KMS-11 (cell line): ENCODE data around the gene ABHD1.

ENCODE experiments used
- H2AFZ ChIP-seq: fragments of 200-600 bp; sonication (generic); 2 replicates; pipeline ENCODE4 v1.6.1; 2016; ENCODE audit warnings: antibody characterized with exemption, mixed run types, low read depth
- H3K27ac ChIP-seq: fragments of 200-600 bp; sonication (generic); 2 replicates; pipeline ENCODE4 v1.6.1; 2016; ENCODE audit warnings: mild to moderate bottlenecking, mixed run types
- H3K27me3 ChIP-seq: fragments of 200-600 bp; sonication (generic); 2 replicates; pipeline ENCODE4 v1.6.1; 2017; ENCODE audit warnings: mild to moderate bottlenecking, low read depth, mixed run types, moderate library complexity; ENCODE audit not compliant: insufficient read depth
- H3K36me3 ChIP-seq: fragments of 200-600 bp; sonication (generic); 2 replicates; pipeline ENCODE4 v1.6.1; 2017; ENCODE audit warnings: mild to moderate bottlenecking, mixed run types; ENCODE audit not compliant: insufficient read depth
- H3K4me1 ChIP-seq: fragments of 200-600 bp; sonication (generic); 2 replicates; pipeline ENCODE4 v1.6.1; 2016; ENCODE audit warnings: mild to moderate bottlenecking, low read depth, mixed run types; ENCODE audit not compliant: poor library complexity, severe bottlenecking
- H3K4me2 ChIP-seq: fragments of 200-600 bp; sonication (generic); 2 replicates; pipeline ENCODE4 v1.7.0; 2016; ENCODE audit warnings: mild to moderate bottlenecking, mixed run types
- H3K4me3 ChIP-seq: fragments of 200-600 bp; sonication (generic); IDR thresholded peaks from 2 replicates; pipeline ENCODE4 v1.6.1; 2017; ENCODE audit warnings: low read depth, low read length, mixed read lengths; ENCODE audit not compliant: insufficient read depth
- H3K79me2 ChIP-seq: fragments of 200-600 bp; sonication (generic); 2 replicates; pipeline ENCODE4 v1.6.1; 2016; ENCODE audit warnings: low read depth, mixed run types; ENCODE audit not compliant: insufficient read depth
- H3K9ac ChIP-seq: fragments of 200-600 bp; sonication (generic); 2 replicates; pipeline ENCODE4 v1.6.1; 2016; ENCODE audit warnings: mild to moderate bottlenecking, mixed run types
- H4K20me1 ChIP-seq: fragments of 200-600 bp; sonication (generic); 2 replicates; pipeline ENCODE4 v1.6.1; 2016; ENCODE audit warnings: mild to moderate bottlenecking, mixed run types; ENCODE audit not compliant: insufficient read depth
- CTCF ChIP-seq: fragments of 200-600 bp; sonication (generic); conservative IDR thresholded peaks from 2 replicates; pipeline ENCODE4 v1.6.1; 2017; ENCODE audit warnings: low read depth, mild to moderate bottlenecking, antibody characterized with exemption, low read length, moderate library complexity, mixed read lengths

The ABHD1 gene

DNA sequence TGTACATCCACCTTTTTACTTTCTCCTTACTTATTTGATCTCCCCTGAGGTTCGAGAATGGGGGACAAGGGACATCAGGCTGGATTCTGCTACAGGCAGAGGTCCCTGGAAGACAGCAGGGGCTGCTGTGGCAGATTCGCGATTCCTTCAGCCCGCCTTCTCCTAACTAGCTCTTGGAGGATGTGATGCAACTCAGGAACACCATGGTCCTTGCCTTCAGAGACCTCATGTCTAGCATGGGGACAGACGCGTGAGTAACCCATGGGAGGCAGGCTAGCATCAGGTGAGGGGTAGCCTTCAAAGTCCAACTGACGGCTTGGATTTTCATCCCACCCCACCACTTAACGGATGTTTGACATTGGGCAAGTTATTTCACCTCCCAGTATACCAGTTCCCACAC, 24.3 kb downstream of the ABHD1 start:
- Histone ChIP-seq H2AFZ (no peak overlapping the region; the same call in 1 of the 2 replicates), H3K9ac (no peak overlapping the region), H3K36me3 (no peaks in the 10 kb centered on the region), H3K27ac (no peak overlapping the region), H3K27me3 (no peaks in the 10 kb centered on the region), H3K4me2 (no peak overlapping the region), H4K20me1 (no peaks in the 10 kb centered on the region), H3K4me3 (no peak overlapping the region), H3K4me1 (no peaks in the 10 kb centered on the region), H3K79me2 (no peaks in the 10 kb centered on the region)
- no peak for TF ChIP-seq CTCF

- Histone ChIP-seq H4K20me1 (no peaks in the 10 kb centered on the region), H3K36me3 (no peaks in the 10 kb centered on the region), H3K4me1 (no peaks in the 10 kb centered on the region), H3K4me3 (no peak within 1 kb of the TSS), H3K9ac (no peak within 1 kb of the TSS), H3K4me2 (no peak within 1 kb of the TSS), H3K27ac (no peak within 1 kb of the TSS), H2AFZ (no peak within 1 kb of the TSS; the same call in 1 of the 2 replicates), H3K27me3 (no peaks in the 10 kb centered on the region), H3K79me2 (no peaks in the 10 kb centered on the region)
- no peak for TF ChIP-seq CTCF
Observed at GRCh38 chr2:27148801-27149439, 25.3 kb downstream of the ABHD1 start, which contains the start of gene TCF23. TCF23 (plus strand) TSS chr2:27149004; CDS start chr2:27149134, 130 bp downstream.

DNA sequence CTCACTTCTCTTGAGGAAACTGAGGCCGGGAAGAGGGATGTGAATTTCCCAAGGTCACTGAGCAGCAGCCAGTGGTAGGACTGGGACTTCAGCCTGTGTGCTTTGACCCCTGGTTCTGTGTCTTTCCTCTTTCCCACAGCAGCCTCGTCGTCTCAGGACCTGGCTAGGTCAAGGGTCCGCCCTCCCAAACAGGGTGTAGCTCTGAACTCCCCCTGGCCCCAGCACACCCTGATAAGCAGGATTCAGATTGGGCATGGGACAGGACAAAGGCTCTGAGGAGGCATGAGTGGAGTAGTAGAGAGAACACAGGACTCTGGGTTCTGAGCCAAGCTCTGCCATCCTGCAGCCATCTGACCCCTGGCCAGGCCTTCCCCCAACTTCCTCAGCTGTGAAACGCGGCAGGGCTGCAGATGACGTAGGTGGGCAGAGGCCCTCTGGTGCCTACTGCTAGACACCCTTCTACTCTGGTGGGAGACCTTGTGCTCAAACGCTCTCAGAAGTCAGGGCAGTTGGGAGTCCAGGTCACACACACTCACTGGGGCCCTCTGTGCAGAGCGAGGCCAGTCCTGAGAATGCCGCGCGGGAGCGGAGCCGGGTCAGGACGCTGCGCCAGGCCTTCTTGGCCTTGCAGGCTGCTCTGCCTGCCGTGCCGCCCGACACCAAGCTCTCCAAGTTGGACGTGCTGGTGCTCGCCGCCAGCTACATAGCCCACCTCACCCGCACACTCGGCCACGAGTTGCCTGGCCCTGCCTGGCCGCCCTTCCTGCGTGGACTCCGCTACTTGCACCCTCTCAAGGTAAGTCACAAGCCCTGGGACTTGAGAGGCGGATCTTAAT, 26.2 kb downstream of the ABHD1 start:
- no peaks in the 10 kb centered on the region for H3K36me3 ChIP-seq
- H3K4me3 ChIP-seq = no peak overlapping the region
- no peak overlapping the region for H3K9ac ChIP-seq
- H3K27ac ChIP-seq = no peak overlapping the region
- H3K4me2 ChIP-seq = no peak overlapping the region
- no peaks in the 10 kb centered on the region for H3K4me1 ChIP-seq
- no peaks in the 10 kb centered on the region for H3K27me3 ChIP-seq
- H4K20me1 ChIP-seq = no peaks in the 10 kb centered on the region
- no peak overlapping the region for H2AFZ ChIP-seq
- H3K79me2 ChIP-seq = no peaks in the 10 kb centered on the region
- TF ChIP-seq CTCF = no peak

GRCh38 chr2:27150639-27151230, 27.1 kb downstream of the ABHD1 start:
- no peaks in the 10 kb centered on the region for H4K20me1 ChIP-seq
- no peak overlapping the region for H3K9ac ChIP-seq
- no peak overlapping the region for H3K27ac ChIP-seq
- TF ChIP-seq CTCF = no peak
- no peak overlapping the region for H2AFZ ChIP-seq
- no peak overlapping the region for H3K4me2 ChIP-seq
- no peaks in the 10 kb centered on the region for H3K79me2 ChIP-seq
- no peaks in the 10 kb centered on the region for H3K36me3 ChIP-seq
- H3K4me3 ChIP-seq = no peak overlapping the region
- no peaks in the 10 kb centered on the region for H3K4me1 ChIP-seq
- H3K27me3 ChIP-seq = no peaks in the 10 kb centered on the region
